ENCODE measurements around the gene CCDC70. TPM values are rescaled to one million over a fixed set of nuclear protein-coding genes. Genes with fewer than 3 reads are reported as not detected.

The CCDC70 gene
- total RNA-seq, 2 experiments from 2014 or later = not detected

DNA sequence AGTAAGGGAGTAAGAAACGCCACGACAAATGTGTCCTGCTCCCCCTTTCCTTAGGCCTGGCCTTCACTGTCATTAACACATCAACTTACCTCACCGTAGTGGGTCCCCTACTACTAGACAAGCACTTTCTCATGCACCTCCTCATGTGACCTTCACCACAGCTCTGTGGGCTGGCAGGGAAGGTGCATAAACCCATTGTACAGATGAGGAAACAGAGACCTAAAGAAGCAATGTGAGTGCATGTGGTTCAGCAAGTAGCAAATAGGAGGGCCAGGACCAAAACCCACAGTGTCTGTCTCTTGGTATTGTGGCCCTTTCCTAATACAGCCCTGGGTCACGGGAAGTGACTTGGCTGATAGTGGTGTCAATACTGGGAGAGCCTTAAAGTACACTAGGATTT, 5.3 kb downstream of the CCDC70 start:
- CTCF ChIA-PET = no interaction called here
- DNase-seq = no peak
- Mint-ChIP-seq H3K27me3 (peaks cover 19% of the 10 kb centered on the region), H3K9me3 (no peaks in the 10 kb centered on the region), H3K27ac (no peak overlapping the region), H3K36me3 (no peaks in the 10 kb centered on the region), H3K4me3 (no peak overlapping the region), H3K4me1 (ENCODE audit: low read depth) (peaks cover 6% of the 10 kb centered on the region)
- POLR2A ChIA-PET = no interaction called here
- intact Hi-C loops (cut with micrococcal nuclease) = no loop called here

DNA sequence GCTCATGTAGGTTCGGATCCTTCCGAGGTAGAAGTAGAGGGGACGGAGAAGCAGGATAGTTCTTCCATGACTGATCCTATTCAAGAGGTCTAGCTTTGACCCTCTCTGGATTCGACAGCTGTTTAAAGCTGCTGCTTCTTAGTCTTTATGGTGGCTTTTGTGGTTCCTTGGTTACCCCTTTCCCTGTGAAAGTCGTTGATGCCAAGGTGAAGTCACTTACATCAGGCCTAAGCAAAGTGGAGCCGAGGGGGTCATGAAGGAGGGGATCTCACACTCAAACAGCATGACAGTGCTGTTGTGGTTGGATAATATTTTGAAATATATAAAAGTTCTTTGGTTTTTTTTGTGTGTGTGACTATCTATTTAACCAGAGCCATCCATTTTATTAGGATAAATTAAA, 8.1 kb downstream of the CCDC70 start:
- Mint-ChIP-seq H3K27ac (no peak overlapping the region), H3K4me1 (ENCODE audit: low read depth) (no peaks in the 10 kb centered on the region), H3K4me3 (no peak overlapping the region), H3K27me3 (peaks cover 13% of the 10 kb centered on the region), H3K9me3 (no peaks in the 10 kb centered on the region), H3K36me3 (no peaks in the 10 kb centered on the region)
- intact Hi-C loops (cut with micrococcal nuclease) = no loop called here
- no peak for DNase-seq
- POLR2A ChIA-PET = no interaction called here
- CTCF ChIA-PET = interaction anchor here (1.4 kb wide), 1 partner anchor 584 kb away, joined by 3 read pairs; no protein-coding TSS in a partner anchor

DNA sequence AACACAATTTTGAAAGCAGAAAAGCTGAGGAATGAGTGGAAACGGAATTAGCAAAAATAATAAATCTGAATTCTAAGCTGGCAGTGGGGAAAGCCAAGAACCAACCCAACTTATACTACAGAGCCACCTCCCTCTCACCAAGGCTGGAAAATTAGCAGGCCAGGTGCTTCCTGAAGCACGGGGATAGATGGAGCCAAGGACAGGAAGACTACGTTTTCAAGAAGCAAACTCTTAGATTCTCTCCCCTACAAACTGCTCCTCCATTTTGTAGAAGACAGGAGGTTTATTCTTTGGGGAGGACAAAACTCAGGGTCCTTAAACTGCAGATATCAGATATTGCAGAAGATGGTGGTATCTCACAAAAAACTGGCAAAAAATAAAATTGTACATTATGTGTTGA, 8.8 kb downstream of the CCDC70 start:
- CTCF ChIA-PET = interaction anchor here (1.4 kb wide), 1 partner anchor 585 kb away, joined by 3 read pairs; no protein-coding TSS in a partner anchor
- Mint-ChIP-seq H3K9me3 (no peaks in the 10 kb centered on the region), H3K4me1 (ENCODE audit: low read depth) (no peaks in the 10 kb centered on the region), H3K4me3 (no peak overlapping the region), H3K36me3 (no peaks in the 10 kb centered on the region), H3K27ac (no peak overlapping the region), H3K27me3 (peaks cover 13% of the 10 kb centered on the region)
- POLR2A ChIA-PET = no interaction called here
- intact Hi-C loops (cut with micrococcal nuclease) = no loop called here
- DNase-seq = no peak

DNA sequence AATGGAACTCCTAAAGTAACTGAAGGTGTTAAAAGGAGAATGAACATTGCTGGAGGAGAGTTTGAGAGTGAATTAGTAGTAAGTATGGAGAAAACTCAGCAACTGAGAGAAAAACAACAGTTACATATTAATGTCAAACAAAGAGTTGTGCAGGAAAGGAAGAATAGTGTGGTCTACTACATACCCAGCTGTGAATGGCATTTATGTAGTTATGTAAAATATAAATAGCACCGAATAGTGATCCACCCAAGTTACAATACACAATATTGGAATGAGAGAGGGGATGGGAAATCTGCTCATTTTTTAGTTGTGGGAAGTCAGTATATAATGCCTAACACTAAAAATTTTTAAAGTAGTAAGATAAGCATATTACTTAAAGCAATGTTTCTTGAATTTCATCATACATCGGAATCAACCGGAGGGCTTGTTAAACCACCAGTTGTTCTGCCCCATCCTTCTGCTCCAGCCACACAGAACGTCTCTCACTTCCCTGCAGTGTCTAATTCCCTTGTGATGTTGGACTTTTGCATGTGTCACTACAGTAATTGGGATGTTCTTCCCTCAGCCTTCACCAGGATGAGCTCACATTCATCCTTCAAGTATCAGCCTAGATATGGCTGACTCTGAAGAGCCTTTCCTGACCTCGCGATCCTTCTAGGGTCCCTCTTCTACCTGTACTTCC, 11.5 kb downstream of the CCDC70 start:
- DNase-seq = no peak
- CTCF ChIA-PET = interaction anchor here (1.2 kb wide), 1 partner anchor 58 kb away, joined by 3 read pairs; no protein-coding TSS in a partner anchor
- intact Hi-C loops (cut with micrococcal nuclease) = no loop called here
- no peaks in the 10 kb centered on the region for H3K9me3 Mint-ChIP-seq
- peaks cover 9% of the 10 kb centered on the region for H3K27me3 Mint-ChIP-seq
- no peak overlapping the region for H3K4me3 Mint-ChIP-seq
- POLR2A ChIA-PET = no interaction called here
- no peaks in the 10 kb centered on the region for H3K36me3 Mint-ChIP-seq
- no peak overlapping the region for H3K27ac Mint-ChIP-seq
- no peaks in the 10 kb centered on the region for H3K4me1 Mint-ChIP-seq (ENCODE audit: low read depth)

DNA sequence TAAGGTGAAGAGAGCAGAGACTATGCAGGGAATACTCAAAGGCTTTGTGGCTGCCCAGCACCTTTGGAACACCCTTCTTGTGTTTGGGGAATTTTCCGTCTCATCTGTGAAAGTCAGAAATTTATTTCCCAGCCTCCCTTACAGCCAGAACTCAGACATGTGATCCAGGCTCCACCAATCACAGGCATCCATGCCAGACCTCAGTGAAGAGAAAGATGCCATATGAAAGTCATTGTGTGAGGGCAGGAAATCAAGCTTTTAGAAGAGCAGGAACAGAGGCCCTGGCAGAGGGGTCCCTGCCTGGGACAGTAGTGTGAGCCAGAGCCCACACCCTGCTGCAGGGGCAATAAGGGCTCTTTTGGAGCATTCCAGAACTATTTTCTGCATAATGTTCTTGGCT, 12.1 kb downstream of the CCDC70 start:
- intact Hi-C loops (cut with micrococcal nuclease) = no loop called here
- no peak overlapping the region for H3K4me3 Mint-ChIP-seq
- no peak overlapping the region for H3K27ac Mint-ChIP-seq
- H3K36me3 Mint-ChIP-seq = no peaks in the 10 kb centered on the region
- ChIA-PET POLR2A (no interaction called here), CTCF (interaction anchor here (1.2 kb wide), 1 partner anchor 58 kb away, joined by 3 read pairs; no protein-coding TSS in a partner anchor)
- H3K4me1 Mint-ChIP-seq (ENCODE audit: low read depth) = no peaks in the 10 kb centered on the region
- no peak for DNase-seq
- peaks cover 6% of the 10 kb centered on the region for H3K27me3 Mint-ChIP-seq
- H3K9me3 Mint-ChIP-seq = no peaks in the 10 kb centered on the region

DNA sequence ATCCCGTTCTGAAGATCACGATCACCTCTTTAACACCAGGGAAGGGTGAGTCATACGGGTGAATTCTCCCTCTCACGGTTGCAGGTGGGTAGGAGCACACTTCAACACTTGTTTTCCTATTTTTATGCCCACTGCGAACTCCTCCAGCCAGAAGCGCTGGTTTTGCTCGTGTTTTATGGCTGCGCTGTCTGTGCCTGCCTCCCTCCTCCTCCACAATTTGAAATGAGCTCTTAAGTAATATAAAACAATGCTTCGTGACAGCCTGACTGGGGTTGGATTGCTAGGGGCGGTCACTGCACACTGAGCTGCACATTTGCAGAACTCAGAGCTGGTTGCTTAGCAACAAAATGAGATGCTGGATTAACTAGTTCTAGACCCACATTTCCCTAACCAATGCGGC, 12.9 kb downstream of the CCDC70 start:
- ChIA-PET POLR2A (interaction anchor here (0.5 kb wide), 1 partner anchor 1849 kb away, joined by 3 read pairs; no protein-coding TSS in a partner anchor), CTCF (interaction anchor here (0.9 to 1.2 kb wide), 2 partner anchors 26 to 59 kb away, joined by 3 to 4 read pairs; no protein-coding TSS in a partner anchor)
- Mint-ChIP-seq H3K36me3 (no peaks in the 10 kb centered on the region), H3K27me3 (peaks cover 2% of the 10 kb centered on the region), H3K4me3 (no peak overlapping the region), H3K9me3 (no peaks in the 10 kb centered on the region), H3K4me1 (ENCODE audit: low read depth) (no peaks in the 10 kb centered on the region), H3K27ac (no peak overlapping the region)
- intact Hi-C loops (cut with micrococcal nuclease) = no loop called here
- no peak for DNase-seq

DNA sequence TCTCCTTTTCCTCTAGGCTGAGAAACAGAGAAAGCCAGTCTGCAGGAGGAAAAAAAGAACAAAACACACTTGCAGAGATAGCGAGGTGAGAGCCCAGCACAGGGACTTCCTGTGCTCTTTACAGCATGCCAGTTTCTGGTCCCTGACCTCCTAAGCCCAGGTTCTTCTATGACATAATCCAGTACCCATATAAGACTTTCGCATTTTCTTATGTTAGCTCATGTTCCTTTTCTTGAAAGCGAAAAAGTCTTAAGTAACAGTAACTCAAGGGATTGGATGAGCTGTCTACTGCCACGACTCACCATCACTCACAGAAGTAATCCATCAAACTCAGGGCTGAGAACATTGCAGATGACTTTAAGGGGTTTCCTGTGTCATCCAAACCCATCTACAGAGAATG, 17.4 kb downstream of the CCDC70 start:
- ChIA-PET POLR2A (no interaction called here), CTCF (no interaction called here)
- no peak overlapping the region for H3K4me3 Mint-ChIP-seq
- H3K27ac Mint-ChIP-seq = no peak overlapping the region
- H3K27me3 Mint-ChIP-seq = peaks cover 2% of the 10 kb centered on the region
- no peak for DNase-seq
- peaks cover 11% of the 10 kb centered on the region for H3K9me3 Mint-ChIP-seq
- H3K36me3 Mint-ChIP-seq = no peaks in the 10 kb centered on the region
- intact Hi-C loops (cut with micrococcal nuclease) = no loop called here
- H3K4me1 Mint-ChIP-seq (ENCODE audit: low read depth) = no peaks in the 10 kb centered on the region

DNA sequence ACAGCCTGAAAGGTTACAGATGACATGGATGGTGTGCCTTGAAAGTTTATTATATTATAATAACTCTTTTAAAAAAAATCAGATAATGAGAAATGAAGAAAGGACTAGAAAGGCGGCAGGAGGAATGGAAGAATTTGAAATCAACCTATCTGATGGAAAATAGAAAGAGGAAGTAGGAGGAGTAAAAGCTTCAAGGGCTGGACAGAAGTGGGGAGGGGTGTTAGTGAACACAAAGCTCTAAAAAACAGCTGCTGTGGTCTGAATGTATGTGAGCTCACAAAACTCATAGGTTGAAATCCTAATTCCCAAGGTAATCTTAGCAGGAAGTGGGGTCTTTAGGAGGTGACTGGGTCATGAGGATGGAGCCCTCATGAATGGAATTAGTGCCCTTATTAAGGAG, 19.5 kb downstream of the CCDC70 start:
- intact Hi-C loops (cut with micrococcal nuclease) = no loop called here
- ChIA-PET CTCF (interaction anchor here (0.6 to 0.9 kb wide), 2 partner anchors 13 to 653 kb away, joined by 3 read pairs; no protein-coding TSS in a partner anchor), POLR2A (no interaction called here)
- H3K4me3 Mint-ChIP-seq = no peak overlapping the region
- DNase-seq = no peak
- peaks cover 2% of the 10 kb centered on the region for H3K27me3 Mint-ChIP-seq
- H3K27ac Mint-ChIP-seq = no peak overlapping the region
- H3K36me3 Mint-ChIP-seq = no peaks in the 10 kb centered on the region
- H3K4me1 Mint-ChIP-seq (ENCODE audit: low read depth) = no peaks in the 10 kb centered on the region
- H3K9me3 Mint-ChIP-seq = peaks cover 11% of the 10 kb centered on the region

DNA sequence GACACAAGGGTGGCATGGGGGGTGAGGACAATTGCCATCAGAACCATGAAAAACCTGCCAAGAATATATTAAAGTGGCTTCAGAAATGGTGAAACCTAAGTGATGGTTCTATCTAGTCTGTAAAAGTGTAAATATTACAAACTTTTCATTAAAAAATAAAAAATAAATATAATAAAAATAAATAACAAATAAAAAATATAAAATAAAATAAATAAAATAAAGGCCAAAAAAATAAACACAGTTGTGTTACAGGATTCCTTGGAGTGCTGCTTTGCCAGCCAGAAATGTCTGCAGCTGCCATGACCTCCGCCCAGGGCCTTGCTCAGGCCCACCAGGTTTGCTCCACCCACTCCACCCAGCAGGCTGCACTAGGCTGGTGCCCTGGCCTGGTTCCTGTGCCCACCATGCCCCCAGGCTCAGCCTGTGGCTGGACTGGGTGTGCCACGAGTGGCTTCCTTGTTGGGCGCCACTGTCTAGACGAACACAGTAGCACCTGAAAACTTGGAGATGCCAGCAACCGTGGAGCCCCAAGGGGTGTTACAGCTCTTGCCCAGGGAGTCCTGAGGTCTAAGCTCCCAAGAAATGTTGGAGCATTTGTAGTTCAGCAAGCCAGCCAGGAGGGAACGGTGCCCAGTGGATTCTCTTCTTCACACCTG, 20.9 kb downstream of the CCDC70 start:
- H3K9me3 Mint-ChIP-seq = peaks cover 11% of the 10 kb centered on the region
- H3K36me3 Mint-ChIP-seq = no peaks in the 10 kb centered on the region
- CTCF ChIA-PET = no interaction called here
- no peaks in the 10 kb centered on the region for H3K4me1 Mint-ChIP-seq (ENCODE audit: low read depth)
- no peak for DNase-seq
- no peaks in the 10 kb centered on the region for H3K27me3 Mint-ChIP-seq
- POLR2A ChIA-PET = no interaction called here
- intact Hi-C loops (cut with micrococcal nuclease) = no loop called here
- H3K27ac Mint-ChIP-seq = no peak overlapping the region
- H3K4me3 Mint-ChIP-seq = no peak overlapping the region

DNA sequence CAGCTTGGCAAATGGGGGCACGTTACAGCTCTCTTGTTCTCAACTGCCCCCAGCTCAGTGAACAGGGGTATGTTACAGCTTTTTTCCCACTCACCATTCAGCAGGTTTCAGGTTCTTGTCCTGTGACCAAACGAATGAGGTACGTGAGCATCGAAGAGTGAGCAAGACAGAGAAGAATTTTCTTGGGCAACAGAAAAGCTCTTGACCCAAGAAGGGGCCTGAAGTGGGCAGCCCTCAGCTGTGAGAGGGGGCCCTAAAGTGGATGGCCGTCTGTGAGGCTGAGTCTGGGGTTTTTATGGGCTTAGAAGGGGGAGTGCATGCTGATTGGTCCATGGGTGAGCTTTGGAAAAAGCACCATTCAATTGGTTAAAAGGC, 21.4 kb downstream of the CCDC70 start:
- Mint-ChIP-seq H3K36me3 (no peaks in the 10 kb centered on the region), H3K4me1 (ENCODE audit: low read depth) (no peaks in the 10 kb centered on the region), H3K27me3 (no peaks in the 10 kb centered on the region), H3K4me3 (no peak overlapping the region), H3K9me3 (peaks cover 11% of the 10 kb centered on the region), H3K27ac (no peak overlapping the region)
- intact Hi-C loops (cut with micrococcal nuclease) = no loop called here
- POLR2A ChIA-PET = no interaction called here
- CTCF ChIA-PET = no interaction called here
- DNase-seq = no peak

DNA sequence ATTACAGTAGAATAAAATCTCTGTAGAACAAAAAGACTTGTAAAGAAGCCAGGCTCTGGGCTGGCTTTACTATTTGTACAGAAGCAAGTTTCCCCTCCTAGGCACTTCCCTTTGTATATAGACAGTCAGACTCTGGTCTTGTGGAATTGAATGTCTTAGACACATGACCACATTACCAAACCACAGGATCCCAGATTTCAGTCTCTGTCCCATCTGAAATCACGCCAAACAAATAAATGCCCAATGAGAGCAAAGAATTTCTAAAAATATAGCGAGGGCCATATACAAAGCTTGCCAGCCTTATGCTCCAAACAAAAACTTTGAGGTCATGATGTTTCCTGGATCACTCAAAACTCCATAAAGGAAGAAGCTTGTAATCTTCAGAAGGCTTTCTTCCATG, 23.9 kb downstream of the CCDC70 start:
- intact Hi-C loops (cut with micrococcal nuclease) = no loop called here
- CTCF ChIA-PET = interaction anchor here (0.8 kb wide), 1 partner anchor 25 kb away, joined by 3 read pairs; no protein-coding TSS in a partner anchor
- no peak for DNase-seq
- POLR2A ChIA-PET = no interaction called here
- Mint-ChIP-seq H3K4me1 (ENCODE audit: low read depth) (no peaks in the 10 kb centered on the region), H3K27me3 (no peaks in the 10 kb centered on the region), H3K36me3 (no peaks in the 10 kb centered on the region), H3K4me3 (no peak overlapping the region), H3K27ac (no peak overlapping the region), H3K9me3 (peaks cover 11% of the 10 kb centered on the region)

DNA sequence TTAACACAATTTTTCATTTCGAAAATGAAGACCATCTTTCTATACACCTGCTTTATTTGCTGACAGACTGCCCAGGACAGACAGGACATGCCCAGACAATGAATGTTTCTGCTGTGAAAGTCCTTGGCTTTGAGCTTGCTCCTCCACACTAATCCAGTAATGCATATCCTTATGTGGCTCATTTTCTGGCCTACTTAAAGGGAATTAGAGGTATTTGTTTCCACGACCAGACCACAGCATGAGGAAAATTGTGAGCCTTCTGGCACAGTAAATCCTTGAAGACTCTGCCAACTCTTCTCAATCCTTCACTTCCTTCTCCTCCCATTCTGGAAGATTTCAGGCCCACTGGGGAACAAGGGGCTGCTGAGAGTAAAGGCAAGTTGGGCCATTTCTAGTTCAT, 25.7 kb downstream of the CCDC70 start:
- H3K27me3 Mint-ChIP-seq = peaks cover under 1% of the 10 kb centered on the region
- no peak overlapping the region for H3K27ac Mint-ChIP-seq
- DNase-seq = no peak
- peaks cover 8% of the 10 kb centered on the region for H3K9me3 Mint-ChIP-seq
- intact Hi-C loops (cut with micrococcal nuclease) = no loop called here
- H3K36me3 Mint-ChIP-seq = no peaks in the 10 kb centered on the region
- POLR2A ChIA-PET = no interaction called here
- no peaks in the 10 kb centered on the region for H3K4me1 Mint-ChIP-seq (ENCODE audit: low read depth)
- CTCF ChIA-PET = interaction anchor here (1.4 kb wide), 1 partner anchor 8 kb away, joined by 6 read pairs; no protein-coding TSS in a partner anchor
- H3K4me3 Mint-ChIP-seq = no peak overlapping the region

DNA sequence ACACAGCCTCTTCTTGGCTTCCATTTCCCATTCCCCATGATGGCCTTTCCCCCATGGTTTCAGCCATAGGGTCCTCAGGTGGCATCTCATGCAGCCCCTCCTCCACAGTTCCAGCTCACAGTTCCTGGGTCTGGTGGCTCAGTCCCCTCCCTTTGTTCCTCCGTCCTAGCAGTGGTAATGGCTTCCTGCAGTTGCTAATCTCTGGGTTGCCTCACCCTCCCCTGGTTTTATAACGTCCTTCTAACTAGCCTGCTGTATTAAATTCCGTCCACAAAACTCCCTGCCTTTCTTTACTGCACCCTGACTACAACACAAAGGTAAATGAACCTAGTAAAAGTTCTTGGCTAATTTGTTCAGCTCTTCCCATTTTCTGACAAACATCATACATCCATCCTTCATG, 30.9 kb downstream of the CCDC70 start:
- CTCF ChIA-PET = interaction anchor here (0.9 to 4.3 kb wide), 4 partner anchors 9 to 239 kb away, joined by 3 to 22 read pairs (median 10); partner anchors contain the start of gene NEK5
- intact Hi-C loops (cut with micrococcal nuclease) = no loop called here
- no peak for DNase-seq
- Mint-ChIP-seq H3K4me3 (no peak overlapping the region), H3K36me3 (no peaks in the 10 kb centered on the region), H3K27me3 (peaks cover 12% of the 10 kb centered on the region), H3K4me1 (ENCODE audit: low read depth) (no peaks in the 10 kb centered on the region), H3K9me3 (no peaks in the 10 kb centered on the region), H3K27ac (no peak overlapping the region)
- POLR2A ChIA-PET = no interaction called here

Data from activated CD4-positive, alpha-beta memory T cell treated with anti-CD3 and anti-CD28 coated beads for 36 hours (primary cell).